T-cell (primary cell): ENCODE data around the gene MACO1. TPM values are rescaled to one million over a fixed set of nuclear protein-coding genes. Genes with fewer than 3 reads are reported as not detected.

Source experiments
- ATAC-seq, 4 experiments: fragments of 200-7000 bp in 3 of 4; fragments of 150-1000 bp in 1 of 4; cut with Tn5 transposase; replicated peaks in 1 of 4; 1 replicate in 3 of 4; 2 replicates in 1 of 4; pipeline ENCODE4 v1.10.0; 2021; ENCODE audit warnings: moderate library complexity in 3 of 4, mild to moderate bottlenecking in 2 of 4, moderate number of reproducible peaks in 1 of 4
- CTCF ChIA-PET, 2 donors: fragments of 300-600 bp; sonication (Branson Sonifier 250); formaldehyde crosslinking; loops; one replicate each; lab custom pipeline; 2022; ENCODE audit warnings: antibody characterized with exemption in 2 of 2; lab: Charles Lee
- POLR2A ChIA-PET, 2 donors: fragments of 300-600 bp; sonication (Branson Sonifier 250); formaldehyde crosslinking; loops; one replicate each; lab custom pipeline; 2022; ENCODE audit warnings: antibody characterized with exemption in 2 of 2; lab: Charles Lee
- DNase-seq, 35 experiments: peaks; one replicate each; pipeline versions ENCODE4 v3.0.0 to v3.0.0-alpha.2; 2013 to 2023
- H3K27ac ChIP-seq: one replicate; pipeline ENCODE4 v1.5.1; 2013; ENCODE audit warnings: low read length
- H3K27me3 ChIP-seq, 2 experiments: replicated peaks in 1 of 2; 1 replicate in 1 of 2; 2 replicates in 1 of 2; pipeline versions ENCODE4 v1.6.1 to v1.7.0; 2013; ENCODE audit warnings: low read length in 1 of 2, mixed read lengths in 1 of 2; ENCODE audit not compliant: control insufficient read depth in 2 of 2, insufficient read depth in 2 of 2; ENCODE audit errors: extremely low read depth in 1 of 2
- H3K36me3 ChIP-seq, 2 donors: 1 replicate in 1 of 2; 2 replicates in 1 of 2; pipeline versions ENCODE4 v1.6.1 to v1.7.0; 2013; ENCODE audit warnings: low read length in 1 of 2; ENCODE audit not compliant: control insufficient read depth in 2 of 2, insufficient read depth in 1 of 2; ENCODE audit errors: extremely low read depth in 1 of 2
- H3K4me1 ChIP-seq, 2 experiments: 1 replicate in 1 of 2; 2 replicates in 1 of 2; pipeline versions ENCODE4 v1.6.1 to v1.7.0; 2013; ENCODE audit warnings: low read length in 2 of 2, mixed read lengths in 1 of 2; ENCODE audit not compliant: insufficient read depth in 2 of 2, control insufficient read depth in 1 of 2; ENCODE audit errors: extremely low read depth in 1 of 2
- H3K4me3 ChIP-seq, 2 donors: 1 replicate in 1 of 2; 2 replicates in 1 of 2; pipeline versions ENCODE4 v1.5.1 to v1.7.0; 2013; ENCODE audit warnings: mild to moderate bottlenecking in 2 of 2, low read length in 1 of 2, moderate library complexity in 1 of 2; ENCODE audit not compliant: control insufficient read depth in 1 of 2; ENCODE audit errors: extremely low read depth in 1 of 2
- H3K9me3 ChIP-seq: 2 replicates; pipeline ENCODE4 v1.7.0; 2013
- H3K27ac Mint-ChIP-seq, 2 donors: one replicate each; pipeline ENCODE4 v1.8.0; 2020 to 2021; ENCODE audit warnings: mild to moderate bottlenecking in 2 of 2, mixed read lengths in 2 of 2
- H3K27me3 Mint-ChIP-seq, 2 donors: one replicate each; pipeline ENCODE4 v1.8.0; 2021 to 2022; ENCODE audit warnings: mixed read lengths in 2 of 2
- H3K36me3 Mint-ChIP-seq: one replicate; pipeline ENCODE4 v1.8.0; 2021; ENCODE audit warnings: mixed read lengths
- H3K4me1 Mint-ChIP-seq, 3 donors: one replicate each; pipeline ENCODE4 v1.8.0; 2020 to 2022; ENCODE audit warnings: mixed read lengths in 3 of 3, mild to moderate bottlenecking in 1 of 3
- H3K4me3 Mint-ChIP-seq, 3 donors: one replicate each; pipeline ENCODE4 v1.8.0; 2020 to 2022; ENCODE audit warnings: mild to moderate bottlenecking in 3 of 3, mixed read lengths in 3 of 3, moderate library complexity in 3 of 3
- H3K9me3 Mint-ChIP-seq, 3 donors: one replicate each; pipeline ENCODE4 v1.8.0; 2020 to 2022; ENCODE audit warnings: mixed read lengths in 3 of 3
- WGBS: methylation state at CpG from one replicate; pipeline ENCODE4 v1.1.5; 2013; ENCODE audit warnings: missing lambda C conversion rate; ENCODE audit not compliant: insufficient coverage; 5-methylcytosine and 5-hydroxymethylcytosine counted together
- total RNA-seq, 35 experiments: library from RNA in 6 of 35; stranded (reverse) in 6 of 35; fragments of 120-200 nt in 1 of 35; gene quantifications; one replicate each; pipeline versions ENCODE4 v1.2.1 to v1.2.4 and lab custom pipeline; 2013 to 2026

The MACO1 gene
- total RNA-seq, 5 donors from 2014 or later (not counting 1 experiment from before 2014, with no cell fraction given), result 19.7 to 23.2 (median 21.5) TPM

DNA sequence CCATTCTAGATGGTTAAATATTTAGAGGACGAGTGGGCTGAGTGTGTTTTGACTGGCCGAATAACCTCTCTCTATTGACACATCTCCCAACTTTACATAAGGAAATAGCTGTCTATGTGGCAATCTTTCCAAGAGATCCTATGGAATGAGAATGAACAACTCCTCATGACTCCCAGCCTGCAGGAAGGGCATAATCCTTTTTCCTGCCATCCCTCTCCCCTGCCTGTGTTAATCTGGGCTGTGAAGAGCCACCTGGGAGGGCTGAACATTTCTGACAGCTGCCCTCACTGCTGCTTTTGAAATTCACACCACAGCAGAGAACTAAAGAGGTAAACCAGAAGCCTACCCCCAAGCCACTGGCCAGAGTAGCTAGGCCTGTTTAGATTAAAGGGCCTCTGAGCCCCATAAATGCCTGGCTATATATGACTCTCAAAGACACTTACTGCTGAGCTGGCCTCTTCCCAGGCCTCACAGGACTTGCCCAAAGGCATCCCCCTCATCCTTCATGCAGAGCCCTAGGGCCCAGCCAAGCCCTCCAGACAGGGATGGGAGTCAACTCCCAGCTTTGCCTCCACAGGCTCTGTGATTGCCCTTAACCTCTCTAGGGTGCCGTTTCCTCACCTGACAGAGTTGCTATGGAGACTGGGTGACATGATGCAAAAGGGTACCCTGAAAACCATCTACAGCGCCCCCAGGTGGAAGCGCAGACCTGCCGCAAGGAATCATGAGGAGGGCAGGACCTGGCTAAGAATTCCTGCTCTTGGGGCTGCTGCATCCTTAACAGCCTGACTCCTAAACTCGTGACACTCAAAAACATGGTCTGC lies 70.8 kb downstream of the MACO1 start:
- DNase-seq, result peak in 8 of 35 experiments; percentile 4 to 34 (median 14)
- Mint-ChIP-seq H3K4me1 (peaks cover 14 to 23% (median 22%) of the 10 kb centered on the region in 3 donors), H3K4me3 (no peak overlapping the region), H3K36me3 (peaks cover 29% of the 10 kb centered on the region), H3K27me3 (no peaks in the 10 kb centered on the region), H3K9me3 (no peaks in the 10 kb centered on the region), H3K27ac (peak overlapping the region; percentile 57 to 77)
- H3K27ac ChIP-seq, result no peak overlapping the region
- peaks cover 7 to 22% of the 10 kb centered on the region in 2 experiments for H3K4me1 ChIP-seq
- H3K36me3 ChIP-seq, result peaks cover 9 to 37% of the 10 kb centered on the region in 2 donors
- H3K27me3 ChIP-seq, result no peaks in the 10 kb centered on the region
- H3K9me3 ChIP-seq, result no peaks in the 10 kb centered on the region
- ATAC-seq, result no peak
- POLR2A ChIA-PET, result no interaction called here
- H3K4me3 ChIP-seq, result no peak overlapping the region
- CTCF ChIA-PET, result interaction anchor here (0.6 to 0.7 kb wide), 3 partner anchors 881 to 1274 kb away, joined by 3 to 7 read pairs (median 4); no protein-coding TSS in a partner anchor
- 84% methylated on average over 4 of the region's 7 CpGs for WGBS

DNA sequence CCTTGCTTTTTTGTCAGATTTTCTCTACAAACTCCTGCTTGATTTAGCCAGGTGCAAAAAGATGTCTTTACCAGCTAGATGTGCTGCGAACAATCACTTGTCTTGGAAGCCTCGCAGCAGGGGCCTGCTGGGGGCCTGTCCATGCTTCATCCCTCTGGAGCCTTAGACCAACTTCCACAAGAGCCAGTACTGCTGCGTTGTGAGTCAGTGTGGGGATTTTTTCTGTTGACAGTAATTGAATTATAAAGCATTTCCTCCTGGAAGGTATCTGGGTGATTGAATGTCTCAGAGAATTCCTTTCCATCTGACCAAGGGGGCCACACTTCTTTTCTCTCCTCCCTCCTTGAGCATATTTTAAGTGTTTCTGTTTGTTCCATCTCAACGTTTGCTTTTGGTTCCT lies 72.3 kb downstream of the MACO1 start:
- ChIA-PET CTCF (interaction anchor here (0.6 to 1.1 kb wide), 2 partner anchors 18 to 362 kb away, joined by 3 to 5 read pairs; no protein-coding TSS in a partner anchor), POLR2A (interaction anchor here in 1 of 2 donors (0.5 to 0.6 kb wide), 2 partner anchors 20 to 48 kb away, joined by 3 to 5 read pairs; no protein-coding TSS in a partner anchor)
- Mint-ChIP-seq H3K4me1 (peaks cover 24 to 34% (median 32%) of the 10 kb centered on the region in 3 donors), H3K27me3 (no peaks in the 10 kb centered on the region), H3K36me3 (peaks cover 16% of the 10 kb centered on the region), H3K27ac (peak overlapping the region; percentile 55 to 80), H3K4me3 (no peak overlapping the region), H3K9me3 (no peaks in the 10 kb centered on the region)
- Histone ChIP-seq H3K36me3 (peaks cover 8 to 25% of the 10 kb centered on the region in 2 donors), H3K27me3 (no peaks in the 10 kb centered on the region), H3K4me1 (peaks cover 8 to 26% of the 10 kb centered on the region in 2 experiments), H3K9me3 (no peaks in the 10 kb centered on the region), H3K27ac (no peak overlapping the region), H3K4me3 (no peak overlapping the region)
- 56% methylated on average over 2 of the region's 4 CpGs for WGBS
- DNase-seq, result no peak
- ATAC-seq, result no peak

DNA sequence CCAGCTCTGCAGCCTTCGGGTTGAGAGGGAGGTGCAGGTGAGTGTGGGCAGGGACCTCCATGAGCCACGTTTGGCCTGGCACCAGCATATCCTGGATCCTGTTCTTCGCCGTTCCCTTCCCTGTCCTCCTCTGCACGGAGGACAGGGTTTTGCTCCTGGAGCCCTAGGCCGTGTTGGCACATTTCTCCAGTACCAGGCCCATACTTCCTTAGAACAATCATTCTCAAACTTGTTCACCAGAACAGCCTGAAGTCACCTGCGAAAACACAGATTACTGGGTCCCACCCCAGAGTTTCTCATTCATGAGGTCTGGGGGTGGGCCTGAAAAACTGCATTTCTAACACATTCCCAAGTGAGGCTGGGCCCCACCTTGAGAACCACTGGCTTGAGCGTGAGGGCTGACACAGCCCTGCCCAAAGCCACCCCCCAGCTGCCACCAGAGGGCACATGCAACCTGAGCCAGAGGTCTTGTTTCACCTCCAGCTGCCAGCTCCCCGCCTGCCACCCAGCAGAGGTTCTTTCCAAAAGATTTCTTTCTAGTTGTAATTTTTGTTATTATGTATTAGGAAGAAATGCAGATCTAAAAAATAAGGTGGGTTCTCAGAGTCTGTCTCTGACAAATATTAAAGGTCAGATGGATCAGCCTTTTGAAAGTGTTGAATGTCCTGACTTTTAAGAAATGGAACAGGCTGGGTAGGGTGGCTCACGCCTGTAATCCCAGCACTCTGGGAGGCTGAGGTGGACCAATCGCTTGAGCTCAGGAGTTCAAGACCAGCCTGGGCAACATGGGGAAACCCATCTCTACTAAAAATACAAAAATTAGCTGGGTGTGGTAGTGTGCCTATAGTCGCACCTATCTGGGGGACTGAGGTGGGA lies 73.1 kb downstream of the MACO1 start:
- ATAC-seq (peak; percentile 94 to 98 (median 96)), DNase-seq (peak; percentile 55 to 83 (median 73))
- no peaks in the 10 kb centered on the region for H3K9me3 ChIP-seq
- POLR2A ChIA-PET, result no interaction called here
- H3K4me3 ChIP-seq, result no peak overlapping the region
- H3K4me1 Mint-ChIP-seq, result peaks cover 24 to 34% (median 32%) of the 10 kb centered on the region in 3 donors
- H3K27ac Mint-ChIP-seq, result peak overlapping the region; percentile 77 to 80
- H3K27ac ChIP-seq, result no peak overlapping the region
- 90% methylated on average over 5 of the region's 12 CpGs for WGBS
- no peaks in the 10 kb centered on the region for H3K27me3 ChIP-seq
- no peaks in the 10 kb centered on the region for H3K27me3 Mint-ChIP-seq
- H3K36me3 Mint-ChIP-seq, result peaks cover 8% of the 10 kb centered on the region
- CTCF ChIA-PET, result interaction anchor here (0.6 to 3.3 kb wide), 10 partner anchors 11 to 627 kb away, joined by 3 to 17 read pairs (median 3); no protein-coding TSS in a partner anchor
- peaks cover 6 to 17% of the 10 kb centered on the region in 2 donors for H3K36me3 ChIP-seq
- H3K4me1 ChIP-seq, result peaks cover 8 to 26% of the 10 kb centered on the region in 2 experiments
- no peak overlapping the region for H3K4me3 Mint-ChIP-seq
- no peaks in the 10 kb centered on the region for H3K9me3 Mint-ChIP-seq

DNA sequence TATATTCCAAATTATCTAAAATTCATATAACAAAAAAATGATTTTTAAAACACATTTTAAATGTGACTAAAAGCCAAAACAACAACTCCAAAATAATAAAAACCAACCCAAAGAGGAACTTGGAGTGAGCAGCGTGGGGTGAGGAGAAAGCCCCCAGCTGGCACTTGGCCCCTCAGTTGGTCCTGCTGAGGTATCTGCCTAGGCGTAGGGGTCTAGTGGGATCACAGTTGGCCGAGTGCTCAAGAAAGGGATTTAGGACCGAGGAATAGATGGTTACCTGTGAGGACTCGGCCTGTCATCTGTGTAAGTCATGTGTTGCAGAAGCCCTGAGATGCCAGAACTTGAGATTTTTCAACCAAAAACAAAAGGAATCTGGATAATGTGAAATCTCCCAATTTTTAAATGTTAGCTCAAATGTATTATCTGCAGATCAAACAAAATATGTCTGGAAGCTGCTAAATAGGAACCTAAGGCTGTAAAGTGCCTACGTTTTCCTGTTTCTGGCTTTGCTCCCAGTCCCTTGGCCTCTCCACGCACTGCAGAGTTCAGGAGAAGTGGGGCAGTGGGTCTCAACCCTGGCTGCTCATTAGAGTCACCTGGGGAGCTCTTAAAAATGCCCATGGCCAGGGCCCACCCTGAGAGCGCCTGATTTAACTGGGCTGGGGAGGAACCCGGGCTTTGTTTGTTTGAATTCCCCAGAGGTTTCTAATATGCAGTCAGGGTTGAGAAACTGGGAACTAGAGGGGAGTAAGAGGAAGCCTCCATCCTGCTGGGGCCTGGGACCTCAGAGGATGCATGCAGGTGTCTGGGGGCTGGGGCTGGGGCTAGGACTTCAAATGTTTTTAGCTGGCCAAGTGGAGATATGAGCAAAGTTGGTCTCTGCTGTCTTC lies 74.3 kb downstream of the MACO1 start:
- CTCF ChIA-PET, result interaction anchor here (0.6 to 3.3 kb wide), 6 partner anchors 10 to 305 kb away, joined by 3 to 17 read pairs (median 6); no protein-coding TSS in a partner anchor
- H3K27me3 ChIP-seq, result no peaks in the 10 kb centered on the region
- no peaks in the 10 kb centered on the region for H3K27me3 Mint-ChIP-seq
- peak overlapping the region in 1 of 3 donors; percentile 76 for H3K4me3 Mint-ChIP-seq
- no peak overlapping the region for H3K27ac ChIP-seq
- 82% methylated on average over 6 of the region's 9 CpGs for WGBS
- peaks cover 6 to 7% of the 10 kb centered on the region in 2 donors for H3K36me3 ChIP-seq
- H3K4me1 Mint-ChIP-seq, result peaks cover 24 to 34% (median 32%) of the 10 kb centered on the region in 3 donors
- H3K4me1 ChIP-seq, result peaks cover 8 to 26% of the 10 kb centered on the region in 2 experiments
- POLR2A ChIA-PET, result interaction anchor here in 1 of 2 donors (0.7 kb wide), 1 partner anchor 552 kb away, joined by 3 read pairs; no protein-coding TSS in a partner anchor
- H3K4me3 ChIP-seq, result no peak overlapping the region
- H3K9me3 Mint-ChIP-seq, result no peaks in the 10 kb centered on the region
- DNase-seq, result no peak
- no peaks in the 10 kb centered on the region for H3K9me3 ChIP-seq
- peak overlapping the region; percentile 89 to 90 for H3K27ac Mint-ChIP-seq
- ATAC-seq, result no peak
- H3K36me3 Mint-ChIP-seq, result peaks cover 6% of the 10 kb centered on the region

DNA sequence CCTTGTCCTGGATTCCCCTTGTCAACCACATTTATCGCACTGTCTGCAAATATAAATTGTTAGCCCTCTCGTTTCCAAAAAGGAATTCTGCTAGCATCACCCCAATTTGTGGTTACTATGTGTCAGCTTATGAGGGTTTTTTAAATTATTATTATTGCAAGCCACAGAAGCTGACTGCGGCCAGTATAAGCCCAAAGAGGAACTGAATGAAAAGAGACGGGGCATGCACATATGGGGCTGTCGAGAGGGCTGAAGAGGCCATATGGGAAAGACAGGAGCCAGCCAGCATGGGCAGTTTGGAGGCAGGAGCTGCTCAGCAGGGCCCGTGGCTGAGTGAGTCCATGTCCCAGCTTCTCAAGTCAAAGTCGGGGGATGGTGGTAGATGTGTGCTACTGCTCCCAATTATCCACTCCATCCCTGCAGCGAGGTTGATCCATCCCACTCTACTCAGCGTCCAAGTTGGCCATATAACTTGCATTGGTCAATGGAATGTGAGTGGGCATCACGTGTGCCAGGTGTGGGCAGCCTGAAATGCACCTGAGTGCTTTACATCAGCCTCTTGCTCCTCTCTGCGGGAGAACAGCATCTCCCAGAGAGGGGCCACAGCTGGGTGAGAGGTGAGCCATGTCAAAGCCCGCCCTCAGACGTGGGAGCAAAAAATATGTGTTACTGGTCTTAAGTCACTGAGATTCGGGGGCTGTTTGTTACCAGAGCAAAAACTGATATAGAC lies 75.1 kb downstream of the MACO1 start:
- Histone ChIP-seq H3K27me3 (no peaks in the 10 kb centered on the region), H3K27ac (no peak overlapping the region), H3K36me3 (peaks cover 0 to 4% of the 10 kb centered on the region in 2 donors), H3K4me1 (peaks cover 8 to 26% of the 10 kb centered on the region in 2 experiments), H3K4me3 (no peak overlapping the region), H3K9me3 (no peaks in the 10 kb centered on the region)
- ATAC-seq (no peak), DNase-seq (no peak)
- no peaks in the 10 kb centered on the region for H3K9me3 Mint-ChIP-seq
- 91% methylated on average over 6 of the region's 14 CpGs for WGBS
- ChIA-PET POLR2A (no interaction called here), CTCF (interaction anchor here (0.6 to 3.3 kb wide), 4 partner anchors 10 to 304 kb away, joined by 3 to 17 read pairs (median 10); no protein-coding TSS in a partner anchor)
- H3K4me3 Mint-ChIP-seq, result peak overlapping the region in 1 of 3 donors; percentile 76
- H3K4me1 Mint-ChIP-seq, result peaks cover 24 to 34% (median 32%) of the 10 kb centered on the region in 3 donors
- no peaks in the 10 kb centered on the region for H3K36me3 Mint-ChIP-seq
- no peaks in the 10 kb centered on the region for H3K27me3 Mint-ChIP-seq
- H3K27ac Mint-ChIP-seq, result peak overlapping the region; percentile 89 to 90
